Left lung (tissue), 10 donors: ENCODE results near the gene SLC28A3. TPM values are rescaled to one million over a fixed set of nuclear protein-coding genes. Genes with fewer than 3 reads are reported as not detected.
"Not testable (repeated sequence)": the region's sequence is repeated elsewhere in the genome, so short reads cannot be mapped to it uniquely, and the experiment has no call there.

Experiments
- ATAC-seq: fragments of 200-7000 bp; cut with Tn5 transposase; one replicate; pipeline ENCODE4 v1.9.1; 2020; ENCODE audit warnings: moderate library complexity
- DNase-seq, 4 donors: peaks; one replicate each; pipeline ENCODE4 v3.0.0-alpha.2; 2013 to 2020
- H3K27ac ChIP-seq, 2 donors: fragments of 200-600 bp; sonication (generic) in 1 of 2; one replicate each; pipeline versions ENCODE4 v1.5.0 to v1.8.0; 2020 to 2021
- H3K27me3 ChIP-seq, 2 donors: fragments of 200-600 bp; sonication (generic) in 1 of 2; one replicate each; pipeline versions ENCODE4 v1.5.0 to v1.8.0; 2020 to 2021
- H3K36me3 ChIP-seq, 2 donors: fragments of 200-600 bp; sonication (generic) in 1 of 2; one replicate each; pipeline versions ENCODE4 v1.5.0 to v1.8.0; 2020 to 2021
- H3K4me1 ChIP-seq, 2 donors: fragments of 200-600 bp; one replicate each; pipeline ENCODE4 v1.8.0; 2021
- H3K4me3 ChIP-seq, 2 donors: fragments of 200-600 bp; sonication (generic) in 1 of 2; one replicate each; pipeline versions ENCODE4 v1.5.0 to v1.8.0; 2020 to 2021; ENCODE audit warnings: mild to moderate bottlenecking in 1 of 2
- H3K9me3 ChIP-seq, 2 donors: fragments of 200-600 bp; sonication (generic) in 1 of 2; one replicate each; pipeline versions ENCODE4 v1.5.0 to v1.8.0; 2020 to 2021
- intact Hi-C, 2 donors: fragments of 100-400 bp; cut with DNase I; formaldehyde crosslinking; loops; one replicate each; pipeline versions ENCODE4 v1.11.2 to v1.14.2; 2022
- polyA plus RNA-seq, 6 donors: library from polyadenylated mRNA; unstranded; fragments of 120-200 nt; gene quantifications; one replicate each; pipeline ENCODE4 v1.2.1, GENCODE V29; 2013; ENCODE audit not compliant: insufficient read length in 6 of 6
- total RNA-seq, 2 donors: library from RNA; stranded (reverse); fragmentation: NEBNext Ultra II Directional; extraction: Animal tissue kit (Norgen Biotek cat#: 25700); gene quantifications; one replicate each; pipeline ENCODE4 v1.2.1, GENCODE V29; 2021
- TF ChIP-seq, protein P1 (sequence below), 2 donors: fragments of 200-600 bp; sonication (generic) in 1 of 2; IDR thresholded peaks; one replicate each; pipeline versions ENCODE4 v1.5.0 to v1.8.0; 2021; ENCODE audit warnings: antibody characterized with exemption in 2 of 2
- donor health status: DM: no; HTN: yes; CAD: no.
- donor health status: DM: no; HTN: no; CAD: no.

Gene SLC28A3
- total and polyA plus RNA-seq, 8 donors: 0.23 to 1.5 (median 0.30) TPM

DNA sequence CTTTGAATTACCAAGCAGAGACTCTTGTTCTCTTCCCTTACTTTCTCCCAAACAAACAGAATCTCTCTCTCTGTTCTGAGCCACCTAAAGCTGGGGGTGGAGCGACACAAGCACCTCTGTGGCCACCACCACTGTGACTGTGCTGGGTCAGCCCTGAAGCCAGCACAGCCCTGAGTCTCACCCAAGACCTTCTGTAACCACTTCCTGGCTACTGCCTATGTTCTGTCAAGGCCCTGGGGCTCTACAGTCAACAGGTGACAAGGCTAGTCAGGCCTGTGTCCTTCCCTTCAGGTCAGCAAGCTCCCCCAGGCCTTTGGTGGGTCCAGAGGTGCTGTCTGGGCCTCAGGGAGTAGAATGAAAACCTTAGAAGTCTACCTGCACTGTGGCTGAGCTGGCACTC is 26.1 kb upstream of the SLC28A3 start:
- Histone ChIP-seq H3K9me3 (no peaks in the 10 kb centered on the region), H3K4me3 (no peak overlapping the region), H3K36me3 (no peaks in the 10 kb centered on the region), H3K4me1 (peaks cover 0 to 62% of the 10 kb centered on the region in 2 donors), H3K27me3 (no peaks in the 10 kb centered on the region), H3K27ac (peak overlapping the region in 1 of 2 donors; percentile 69)
- intact Hi-C loops: no loop called here
- no peak for DNase-seq
- ATAC-seq: no peak
- TF ChIP-seq, protein P1, sequence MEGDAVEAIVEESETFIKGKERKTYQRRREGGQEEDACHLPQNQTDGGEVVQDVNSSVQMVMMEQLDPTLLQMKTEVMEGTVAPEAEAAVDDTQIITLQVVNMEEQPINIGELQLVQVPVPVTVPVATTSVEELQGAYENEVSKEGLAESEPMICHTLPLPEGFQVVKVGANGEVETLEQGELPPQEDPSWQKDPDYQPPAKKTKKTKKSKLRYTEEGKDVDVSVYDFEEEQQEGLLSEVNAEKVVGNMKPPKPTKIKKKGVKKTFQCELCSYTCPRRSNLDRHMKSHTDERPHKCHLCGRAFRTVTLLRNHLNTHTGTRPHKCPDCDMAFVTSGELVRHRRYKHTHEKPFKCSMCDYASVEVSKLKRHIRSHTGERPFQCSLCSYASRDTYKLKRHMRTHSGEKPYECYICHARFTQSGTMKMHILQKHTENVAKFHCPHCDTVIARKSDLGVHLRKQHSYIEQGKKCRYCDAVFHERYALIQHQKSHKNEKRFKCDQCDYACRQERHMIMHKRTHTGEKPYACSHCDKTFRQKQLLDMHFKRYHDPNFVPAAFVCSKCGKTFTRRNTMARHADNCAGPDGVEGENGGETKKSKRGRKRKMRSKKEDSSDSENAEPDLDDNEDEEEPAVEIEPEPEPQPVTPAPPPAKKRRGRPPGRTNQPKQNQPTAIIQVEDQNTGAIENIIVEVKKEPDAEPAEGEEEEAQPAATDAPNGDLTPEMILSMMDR (IDR thresholded peaks at IDR 0.05): no peak

DNA sequence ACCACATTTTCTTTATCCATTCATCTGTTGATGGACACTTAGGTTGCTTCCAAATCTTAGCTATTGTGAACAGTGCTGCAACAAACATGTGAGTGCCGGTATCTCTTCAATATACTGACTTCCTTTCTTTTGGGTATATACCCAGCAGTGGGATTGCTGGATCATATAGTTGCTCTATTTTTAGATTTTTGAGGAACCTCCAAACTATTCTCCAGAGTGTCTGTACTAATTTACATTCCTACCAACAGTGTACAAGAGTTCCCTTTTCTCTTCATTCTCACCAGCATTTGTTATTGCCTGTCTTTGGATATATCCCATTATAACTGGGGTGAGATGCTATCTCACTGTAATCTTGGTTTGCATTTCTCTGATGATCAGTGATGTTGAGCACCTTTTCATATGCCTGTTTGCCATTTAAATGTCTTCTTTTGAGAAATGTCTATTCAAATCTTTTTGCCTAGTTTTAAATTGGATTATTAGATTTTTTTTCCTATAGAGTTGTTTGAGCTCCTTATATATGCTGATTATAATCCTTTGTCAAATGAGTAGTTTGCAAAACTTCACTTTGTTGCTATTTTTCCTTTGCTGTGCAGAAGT is 24.4 kb upstream of the SLC28A3 start:
- intact Hi-C loops, H3K36me3 ChIP-seq: not testable (repeated sequence)

DNA sequence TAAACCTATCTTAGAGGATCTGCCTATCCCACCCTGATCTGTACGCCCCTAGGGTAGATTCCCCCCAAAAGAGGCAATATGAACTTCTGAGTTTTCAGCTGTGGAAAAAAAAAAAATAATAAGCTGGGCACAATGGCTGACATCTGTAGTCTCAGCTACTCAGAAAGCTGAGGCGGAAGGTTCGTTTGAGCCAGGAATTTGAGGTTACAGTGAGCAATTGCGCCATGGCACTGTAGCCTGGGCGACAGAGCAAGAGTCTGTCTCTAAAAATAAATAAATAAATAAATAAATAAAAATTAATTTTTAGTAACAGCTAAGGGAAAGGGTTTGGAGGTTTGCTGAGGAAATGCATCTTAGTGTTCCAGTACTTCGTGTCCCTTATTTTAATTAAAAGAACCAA is 21.1 kb upstream of the SLC28A3 start:
- DNase-seq: no peak
- Histone ChIP-seq H3K27me3 (no peaks in the 10 kb centered on the region), H3K4me1 (peaks cover 0 to 21% of the 10 kb centered on the region in 2 donors), H3K27ac (no peak overlapping the region), H3K9me3 (no peaks in the 10 kb centered on the region), H3K4me3 (no peak overlapping the region), H3K36me3 (no peaks in the 10 kb centered on the region)
- no peak for ATAC-seq
- TF ChIP-seq, protein P1 (IDR thresholded peaks at IDR 0.05): no peak
- intact Hi-C loops: no loop called here

More for the DNA sequence above, 24.4 kb upstream of the SLC28A3 start:
- not testable (repeated sequence) for H3K9me3 ChIP-seq, ATAC-seq, H3K27me3 ChIP-seq, DNase-seq, H3K27ac ChIP-seq, H3K4me3 ChIP-seq
- H3K4me1 ChIP-seq: peaks cover 0 to 47% of the 10 kb centered on the region in 2 donors

DNA sequence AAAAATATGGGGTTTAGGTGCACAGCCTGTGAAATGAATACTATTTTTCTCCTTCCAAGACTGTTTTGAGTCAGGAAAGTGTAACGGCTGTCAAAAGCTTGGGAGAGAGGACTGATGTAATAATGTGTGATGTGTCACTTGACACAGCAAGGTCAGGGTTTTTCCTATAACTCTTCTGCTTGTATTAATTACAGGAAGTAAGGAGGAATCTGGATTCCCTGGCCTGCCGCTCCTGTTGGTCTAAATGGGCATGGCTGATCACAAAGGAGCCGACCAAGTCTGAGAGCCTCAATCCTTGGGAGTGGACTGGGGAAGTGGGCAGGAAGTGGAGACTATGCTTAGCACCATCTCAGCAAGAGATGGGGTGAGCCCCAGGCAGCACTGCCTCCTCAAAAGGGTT is 16.7 kb upstream of the SLC28A3 start:
- TF ChIP-seq, protein P1 (IDR thresholded peaks at IDR 0.05): no peak
- Histone ChIP-seq H3K9me3 (no peaks in the 10 kb centered on the region), H3K27me3 (no peaks in the 10 kb centered on the region), H3K27ac (no peak overlapping the region), H3K4me1 (no peaks in the 10 kb centered on the region), H3K36me3 (no peaks in the 10 kb centered on the region), H3K4me3 (no peak overlapping the region)
- ATAC-seq: no peak
- no peak for DNase-seq
- intact Hi-C loops: no loop called here

DNA sequence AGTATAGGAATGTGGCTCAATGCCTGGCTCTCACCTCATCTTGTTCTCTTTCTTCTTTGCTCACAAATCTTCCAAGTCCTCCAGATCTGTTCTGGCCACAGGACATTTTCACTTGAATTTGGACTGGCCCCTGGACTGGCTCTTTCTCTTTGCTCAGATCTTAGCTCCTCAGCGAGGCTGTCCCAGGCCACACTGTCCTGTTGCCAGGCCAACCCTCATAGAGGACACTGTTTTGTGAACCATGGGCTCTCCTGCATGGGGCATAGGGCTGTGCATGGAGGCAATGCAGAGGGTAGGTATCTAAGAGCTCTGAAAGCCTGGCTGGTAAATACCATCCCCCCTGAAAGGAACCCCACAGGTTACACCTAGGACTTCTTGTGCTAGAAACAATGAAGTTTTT is 13.5 kb upstream of the SLC28A3 start:
- Histone ChIP-seq H3K4me3 (no peak overlapping the region), H3K36me3 (no peaks in the 10 kb centered on the region), H3K27ac (no peak overlapping the region), H3K9me3 (no peaks in the 10 kb centered on the region), H3K27me3 (no peaks in the 10 kb centered on the region), H3K4me1 (no peaks in the 10 kb centered on the region)
- no peak for ATAC-seq
- intact Hi-C loops: no loop called here
- TF ChIP-seq, protein P1 (IDR thresholded peaks at IDR 0.05): no peak
- DNase-seq: no peak

DNA sequence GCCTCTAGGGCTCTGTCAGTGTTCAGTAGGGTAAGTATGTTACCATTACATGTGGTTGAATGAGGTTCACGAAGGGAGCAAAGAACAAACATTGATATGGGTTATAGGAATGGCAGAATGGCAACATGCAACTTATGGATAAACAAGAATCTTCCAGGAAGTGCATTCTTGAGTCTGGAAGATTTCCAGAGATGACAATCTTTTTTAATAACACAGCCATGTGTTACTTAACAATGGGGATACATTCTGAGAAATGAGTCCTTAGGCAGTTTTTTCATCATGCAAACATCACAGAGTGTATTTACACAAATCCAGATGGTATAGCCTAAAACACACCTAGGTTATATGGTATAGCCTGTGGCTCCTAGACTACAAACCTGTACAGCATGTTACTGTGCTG is 9.1 kb upstream of the SLC28A3 start:
- TF ChIP-seq, protein P1 (IDR thresholded peaks at IDR 0.05): no peak
- H3K27ac ChIP-seq: no peak overlapping the region
- H3K27me3 ChIP-seq: no peaks in the 10 kb centered on the region
- no peaks in the 10 kb centered on the region for H3K36me3 ChIP-seq
- no peak for DNase-seq
- no peak for ATAC-seq
- no peaks in the 10 kb centered on the region for H3K9me3 ChIP-seq
- intact Hi-C loops: no loop called here
- no peaks in the 10 kb centered on the region for H3K4me1 ChIP-seq
- H3K4me3 ChIP-seq: no peak overlapping the region
